OCI-LY1 (cell line): ENCODE data around the gene IGF1.

ENCODE experiments used
- H2AFZ ChIP-seq: fragments of 200-600 bp; sonication (generic), shearing (Covaris generic); 2 replicates; pipeline ENCODE4 v1.6.0; 2014; ENCODE audit warnings: antibody characterized with exemption, mild to moderate bottlenecking, low read length
- H3F3A ChIP-seq: fragments of 200-600 bp; sonication (generic), shearing (Covaris generic); 2 replicates; pipeline ENCODE4 v1.6.0; 2014; ENCODE audit warnings: mild to moderate bottlenecking, antibody characterized with exemption, low read length, moderate library complexity; ENCODE audit not compliant: insufficient read depth
- H3K27ac ChIP-seq: fragments of 200-600 bp; sonication (generic); 2 replicates; pipeline ENCODE4 v1.5.1; 2014; ENCODE audit warnings: low read length, mixed run types, mild to moderate bottlenecking, low read depth; ENCODE audit not compliant: poor library complexity, severe bottlenecking
- H3K27me3 ChIP-seq: fragments of 200-600 bp; sonication (generic); 2 replicates; pipeline ENCODE4 v1.6.0; 2014; ENCODE audit warnings: antibody characterized with exemption, mild to moderate bottlenecking, low read length, moderate library complexity; ENCODE audit not compliant: insufficient read depth
- H3K36me3 ChIP-seq: fragments of 200-600 bp; sonication (generic); 2 replicates; pipeline ENCODE4 v1.6.1; 2014; ENCODE audit warnings: mild to moderate bottlenecking, antibody characterized with exemption, low read length, moderate library complexity, mixed read lengths; ENCODE audit not compliant: insufficient read depth
- H3K4me1 ChIP-seq: fragments of 200-600 bp; sonication (generic); 2 replicates; pipeline ENCODE4 v1.5.1; 2014; ENCODE audit warnings: mild to moderate bottlenecking, low read length, moderate library complexity; ENCODE audit not compliant: insufficient read depth, severe bottlenecking
- H3K4me2 ChIP-seq: fragments of 200-600 bp; sonication (generic), shearing (Covaris generic); 2 replicates; pipeline ENCODE4 v1.6.1; 2014; ENCODE audit warnings: low read length
- H3K4me3 ChIP-seq: fragments of 200-600 bp; sonication (generic); 2 replicates; pipeline ENCODE4 v1.5.1; 2014; ENCODE audit warnings: low read length, low read depth, mild to moderate bottlenecking, mixed read lengths; ENCODE audit not compliant: poor library complexity, severe bottlenecking
- H3K79me2 ChIP-seq: fragments of 200-600 bp; shearing (Covaris generic); 2 replicates; pipeline ENCODE4 v1.6.1; 2016; ENCODE audit warnings: mixed run types, low read length, mixed read lengths; ENCODE audit not compliant: insufficient read depth
- H3K9ac ChIP-seq: fragments of 200-600 bp; sonication (generic), shearing (Covaris generic); 2 replicates; pipeline ENCODE4 v1.6.1; 2014; ENCODE audit warnings: mild to moderate bottlenecking, low read length, mixed read lengths
- H3K9me2 ChIP-seq: fragments of 200-600 bp; sonication (generic), shearing (Covaris generic); 2 replicates; pipeline ENCODE4 v1.6.1; 2014; ENCODE audit warnings: low read depth, mild to moderate bottlenecking, low read length, mixed read lengths
- H3K9me3 ChIP-seq: fragments of 200-600 bp; shearing (Covaris generic); 2 replicates; pipeline ENCODE4 v1.6.1; 2014; ENCODE audit warnings: low read length, mixed read lengths
- H4K20me1 ChIP-seq: fragments of 200-600 bp; sonication (generic), shearing (Covaris generic); 2 replicates; pipeline ENCODE4 v1.6.0; 2016; ENCODE audit warnings: mild to moderate bottlenecking, low read length; ENCODE audit not compliant: insufficient read depth
- CTCF ChIP-seq: fragments of 200-600 bp; sonication (generic), shearing (Covaris generic); IDR thresholded peaks from 2 replicates; pipeline ENCODE4 v1.5.1; 2017; ENCODE audit warnings: mild to moderate bottlenecking, antibody characterized with exemption, low read length, moderate library complexity, mixed read lengths
- EZH2 ChIP-seq: fragments of 200-600 bp; sonication (generic), shearing (Covaris generic); IDR thresholded peaks from 2 replicates; pipeline ENCODE4 v1.8.0; 2017; ENCODE audit warnings: borderline replicate concordance, mixed run types, mild to moderate bottlenecking, antibody characterized with exemption, low read length, moderate library complexity, mixed read lengths

IGF1 gene

DNA sequence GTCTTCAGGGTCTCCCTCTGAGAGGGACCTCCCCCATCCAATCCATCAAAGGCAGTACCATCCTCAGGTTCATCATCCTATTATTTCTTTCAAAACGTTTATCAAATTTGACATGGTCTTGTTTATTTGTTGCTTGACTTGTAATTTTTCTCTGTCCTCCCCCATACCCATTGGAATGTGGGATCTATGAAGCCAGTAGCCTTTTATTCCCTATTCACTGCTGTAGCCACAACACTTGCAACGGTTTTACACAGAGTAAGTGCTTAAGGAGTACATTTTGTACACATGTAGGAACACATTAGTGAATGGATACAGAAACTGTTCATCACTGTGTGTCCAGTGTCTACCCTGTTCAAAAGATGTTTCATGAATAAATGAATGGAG lies 41.5 kb downstream of the IGF1 start:
- H2AFZ ChIP-seq = no peak overlapping the region
- H3K9me2 ChIP-seq = no peaks in the 10 kb centered on the region
- TF ChIP-seq CTCF = no peak
- H3K9me3 ChIP-seq = no peaks in the 10 kb centered on the region
- no peaks in the 10 kb centered on the region for H4K20me1 ChIP-seq
- no peaks in the 10 kb centered on the region; the same call in 1 of the 2 replicates for H3K27me3 ChIP-seq
- no peaks in the 10 kb centered on the region for H3K4me1 ChIP-seq
- H3K36me3 ChIP-seq = no peaks in the 10 kb centered on the region
- H3K4me3 ChIP-seq = no peak overlapping the region
- no peaks in the 10 kb centered on the region for H3K79me2 ChIP-seq
- no peak overlapping the region for H3K4me2 ChIP-seq
- H3K9ac ChIP-seq = no peak overlapping the region
- no peak overlapping the region for H3K27ac ChIP-seq
- no peaks in the 10 kb centered on the region for H3F3A ChIP-seq

GRCh38 chr12:102438047-102438826 lies 42.1 kb downstream of the IGF1 start:
- Histone ChIP-seq H3K9ac (no peak overlapping the region), H3K9me3 (no peaks in the 10 kb centered on the region), H3K36me3 (no peaks in the 10 kb centered on the region), H3F3A (no peaks in the 10 kb centered on the region), H3K9me2 (no peaks in the 10 kb centered on the region), H3K4me2 (no peak overlapping the region), H3K4me3 (no peak overlapping the region), H3K27me3 (no peaks in the 10 kb centered on the region; the same call in 1 of the 2 replicates), H3K27ac (no peak overlapping the region), H3K4me1 (no peaks in the 10 kb centered on the region), H2AFZ (no peak overlapping the region), H3K79me2 (no peaks in the 10 kb centered on the region), H4K20me1 (no peaks in the 10 kb centered on the region)
- no peak for TF ChIP-seq EZH2
- no peak for TF ChIP-seq CTCF

DNA sequence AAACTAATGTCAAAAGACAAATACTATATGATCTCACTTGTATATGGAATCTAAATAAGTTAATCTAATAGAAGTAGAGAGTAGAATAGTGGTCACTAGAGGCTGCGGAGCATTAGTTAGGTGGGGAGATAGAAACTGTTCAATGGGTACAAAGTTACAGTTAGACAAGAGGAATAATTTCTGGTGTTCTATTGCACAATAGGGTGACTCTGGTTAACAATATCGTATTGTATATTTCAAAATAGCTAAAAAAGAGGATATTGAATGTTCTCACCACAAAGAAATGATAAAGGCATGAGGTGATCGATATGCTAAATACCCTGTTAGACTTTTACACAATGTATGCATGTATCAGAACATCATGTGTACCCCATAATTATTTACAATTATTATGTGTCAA lies 42.9 kb downstream of the IGF1 start:
- Histone ChIP-seq H3K27ac (no peak overlapping the region), H3F3A (no peaks in the 10 kb centered on the region)

More for the DNA sequence above, 42.9 kb downstream of the IGF1 start:
- H3K9me2 ChIP-seq = no peaks in the 10 kb centered on the region
- H3K79me2 ChIP-seq = no peaks in the 10 kb centered on the region
- H3K36me3 ChIP-seq = no peaks in the 10 kb centered on the region
- no peak overlapping the region for H3K4me2 ChIP-seq
- H3K4me3 ChIP-seq = no peak overlapping the region
- H2AFZ ChIP-seq = no peak overlapping the region
- H3K4me1 ChIP-seq = no peaks in the 10 kb centered on the region
- H3K27me3 ChIP-seq = no peaks in the 10 kb centered on the region; the same call in 1 of the 2 replicates
- no peak overlapping the region for H3K9ac ChIP-seq
- no peaks in the 10 kb centered on the region for H3K9me3 ChIP-seq
- H4K20me1 ChIP-seq = no peaks in the 10 kb centered on the region
- no peak for TF ChIP-seq EZH2
- TF ChIP-seq CTCF = no peak
